ENCODE data around the gene OR13G1. TPM values are rescaled to one million over a fixed set of nuclear protein-coding genes. Genes with fewer than 3 reads are reported as not detected.

The OR13G1 gene
- total and polyA plus RNA-seq, 2 of the 13 experiments (the other 11 are each of a cell fraction or from before 2014, with no cell fraction given), result not detected

DNA sequence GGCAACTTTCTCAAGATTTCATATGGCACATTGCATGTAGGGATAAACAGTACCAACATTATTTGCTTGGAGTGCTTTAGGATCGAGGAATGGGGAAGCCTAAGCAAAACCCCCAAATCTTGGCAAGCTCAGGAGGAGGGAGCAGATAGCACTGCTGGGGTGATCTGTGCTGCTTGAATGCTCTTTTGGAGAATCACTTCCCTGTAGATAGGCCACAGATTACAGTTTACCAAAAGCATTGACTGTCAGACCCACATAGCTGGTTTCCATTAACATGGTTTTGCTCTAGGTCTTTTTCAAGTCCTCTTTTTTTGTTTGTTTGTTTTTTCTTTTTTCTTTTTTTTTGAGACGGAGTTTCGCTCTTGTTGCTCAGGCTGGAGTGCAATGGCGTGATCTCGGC, 36.8 kb downstream of the OR13G1 start (continued):
- TF ChIP-seq, protein P1, sequence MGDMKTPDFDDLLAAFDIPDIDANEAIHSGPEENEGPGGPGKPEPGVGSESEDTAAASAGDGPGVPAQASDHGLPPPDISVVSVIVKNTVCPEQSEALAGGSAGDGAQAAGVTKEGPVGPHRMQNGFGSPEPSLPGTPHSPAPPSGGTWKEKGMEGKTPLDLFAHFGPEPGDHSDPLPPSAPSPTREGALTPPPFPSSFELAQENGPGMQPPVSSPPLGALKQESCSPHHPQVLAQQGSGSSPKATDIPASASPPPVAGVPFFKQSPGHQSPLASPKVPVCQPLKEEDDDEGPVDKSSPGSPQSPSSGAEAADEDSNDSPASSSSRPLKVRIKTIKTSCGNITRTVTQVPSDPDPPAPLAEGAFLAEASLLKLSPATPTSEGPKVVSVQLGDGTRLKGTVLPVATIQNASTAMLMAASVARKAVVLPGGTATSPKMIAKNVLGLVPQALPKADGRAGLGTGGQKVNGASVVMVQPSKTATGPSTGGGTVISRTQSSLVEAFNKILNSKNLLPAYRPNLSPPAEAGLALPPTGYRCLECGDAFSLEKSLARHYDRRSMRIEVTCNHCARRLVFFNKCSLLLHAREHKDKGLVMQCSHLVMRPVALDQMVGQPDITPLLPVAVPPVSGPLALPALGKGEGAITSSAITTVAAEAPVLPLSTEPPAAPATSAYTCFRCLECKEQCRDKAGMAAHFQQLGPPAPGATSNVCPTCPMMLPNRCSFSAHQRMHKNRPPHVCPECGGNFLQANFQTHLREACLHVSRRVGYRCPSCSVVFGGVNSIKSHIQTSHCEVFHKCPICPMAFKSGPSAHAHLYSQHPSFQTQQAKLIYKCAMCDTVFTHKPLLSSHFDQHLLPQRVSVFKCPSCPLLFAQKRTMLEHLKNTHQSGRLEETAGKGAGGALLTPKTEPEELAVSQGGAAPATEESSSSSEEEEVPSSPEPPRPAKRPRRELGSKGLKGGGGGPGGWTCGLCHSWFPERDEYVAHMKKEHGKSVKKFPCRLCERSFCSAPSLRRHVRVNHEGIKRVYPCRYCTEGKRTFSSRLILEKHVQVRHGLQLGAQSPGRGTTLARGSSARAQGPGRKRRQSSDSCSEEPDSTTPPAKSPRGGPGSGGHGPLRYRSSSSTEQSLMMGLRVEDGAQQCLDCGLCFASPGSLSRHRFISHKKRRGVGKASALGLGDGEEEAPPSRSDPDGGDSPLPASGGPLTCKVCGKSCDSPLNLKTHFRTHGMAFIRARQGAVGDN (CRISPR knock-in tag; IDR thresholded peaks at IDR 0.05), result no peak
- TF ChIP-seq, protein P2, sequence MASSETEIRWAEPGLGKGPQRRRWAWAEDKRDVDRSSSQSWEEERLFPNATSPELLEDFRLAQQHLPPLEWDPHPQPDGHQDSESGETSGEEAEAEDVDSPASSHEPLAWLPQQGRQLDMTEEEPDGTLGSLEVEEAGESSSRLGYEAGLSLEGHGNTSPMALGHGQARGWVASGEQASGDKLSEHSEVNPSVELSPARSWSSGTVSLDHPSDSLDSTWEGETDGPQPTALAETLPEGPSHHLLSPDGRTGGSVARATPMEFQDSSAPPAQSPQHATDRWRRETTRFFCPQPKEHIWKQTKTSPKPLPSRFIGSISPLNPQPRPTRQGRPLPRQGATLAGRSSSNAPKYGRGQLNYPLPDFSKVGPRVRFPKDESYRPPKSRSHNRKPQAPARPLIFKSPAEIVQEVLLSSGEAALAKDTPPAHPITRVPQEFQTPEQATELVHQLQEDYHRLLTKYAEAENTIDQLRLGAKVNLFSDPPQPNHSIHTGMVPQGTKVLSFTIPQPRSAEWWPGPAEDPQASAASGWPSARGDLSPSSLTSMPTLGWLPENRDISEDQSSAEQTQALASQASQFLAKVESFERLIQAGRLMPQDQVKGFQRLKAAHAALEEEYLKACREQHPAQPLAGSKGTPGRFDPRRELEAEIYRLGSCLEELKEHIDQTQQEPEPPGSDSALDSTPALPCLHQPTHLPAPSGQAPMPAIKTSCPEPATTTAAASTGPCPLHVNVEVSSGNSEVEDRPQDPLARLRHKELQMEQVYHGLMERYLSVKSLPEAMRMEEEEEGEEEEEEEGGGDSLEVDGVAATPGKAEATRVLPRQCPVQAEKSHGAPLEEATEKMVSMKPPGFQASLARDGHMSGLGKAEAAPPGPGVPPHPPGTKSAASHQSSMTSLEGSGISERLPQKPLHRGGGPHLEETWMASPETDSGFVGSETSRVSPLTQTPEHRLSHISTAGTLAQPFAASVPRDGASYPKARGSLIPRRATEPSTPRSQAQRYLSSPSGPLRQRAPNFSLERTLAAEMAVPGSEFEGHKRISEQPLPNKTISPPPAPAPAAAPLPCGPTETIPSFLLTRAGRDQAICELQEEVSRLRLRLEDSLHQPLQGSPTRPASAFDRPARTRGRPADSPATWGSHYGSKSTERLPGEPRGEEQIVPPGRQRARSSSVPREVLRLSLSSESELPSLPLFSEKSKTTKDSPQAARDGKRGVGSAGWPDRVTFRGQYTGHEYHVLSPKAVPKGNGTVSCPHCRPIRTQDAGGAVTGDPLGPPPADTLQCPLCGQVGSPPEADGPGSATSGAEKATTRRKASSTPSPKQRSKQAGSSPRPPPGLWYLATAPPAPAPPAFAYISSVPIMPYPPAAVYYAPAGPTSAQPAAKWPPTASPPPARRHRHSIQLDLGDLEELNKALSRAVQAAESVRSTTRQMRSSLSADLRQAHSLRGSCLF (CRISPR knock-in tag; IDR thresholded peaks at IDR 0.05; ENCODE audit: borderline replicate concordance), result no peak
- TF ChIP-seq MIER2 (CRISPR knock-in tag; IDR thresholded peaks at IDR 0.05), result no peak

All from HepG2 (cell line).